ENCODE data around the gene CHPF. TPM values are rescaled to one million over a fixed set of nuclear protein-coding genes. Genes with fewer than 3 reads are reported as not detected.

The CHPF gene
- total and polyA plus RNA-seq, 2 donors (not counting 1 experiment from before 2014, with no cell fraction given): 1.3 to 5.2 TPM

DNA sequence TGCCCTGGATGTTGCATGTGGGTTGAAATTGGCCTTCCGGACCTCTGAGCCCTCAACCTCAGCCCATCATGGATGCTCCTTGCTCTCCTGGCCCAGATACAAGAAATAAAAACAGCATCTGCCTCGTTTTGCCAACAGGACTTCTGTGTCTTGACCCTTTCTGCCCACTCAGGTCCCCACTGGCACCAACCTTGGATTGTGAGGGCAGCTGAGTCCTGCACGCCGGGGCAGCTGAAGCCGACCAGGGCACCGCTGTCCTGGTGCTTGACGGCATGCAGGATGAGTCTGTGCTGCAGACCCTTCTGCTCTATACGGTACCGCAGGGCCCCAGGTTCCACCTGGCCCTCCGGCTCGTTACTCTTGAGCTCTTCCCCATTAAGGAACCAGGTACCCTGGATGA lies 23.0 kb upstream of the CHPF start:
- Mint-ChIP-seq H3K27ac (no peak overlapping the region), H3K4me1 (peaks cover 4% of the 10 kb centered on the region), H3K27me3 (peaks cover 46% of the 10 kb centered on the region), H3K9me3 (ENCODE audit: insufficient read depth) (no peaks in the 10 kb centered on the region), H3K4me3 (no peak overlapping the region)
- no peak overlapping the region for H3K27ac ChIP-seq (ENCODE audit: low read length in 2 of 2)
- ChIA-PET POLR2A (no interaction called here), CTCF (no interaction called here)
- H3K9me3 ChIP-seq (ENCODE audit: control extremely low read depth in 1 of 3, control insufficient read depth in 2 of 3, insufficient read depth in 1 of 3, low read length in 2 of 3): peaks cover 0 to 4% (median 0%) of the 10 kb centered on the region in 3 donors
- no peak overlapping the region for H2AFZ ChIP-seq (ENCODE audit: insufficient read depth, low read depth, low read length, poor library complexity, severe bottlenecking)
- H3K79me2 ChIP-seq (ENCODE audit: control insufficient read depth, insufficient read depth, low read length): no peaks in the 10 kb centered on the region
- intact Hi-C loops (cut with micrococcal nuclease): no loop called here
- no peak overlapping the region for H3K4me3 ChIP-seq (ENCODE audit: control extremely low read depth in 1 of 5, extremely low read depth in 1 of 5, insufficient read depth in 1 of 5, low read depth in 2 of 5, low read length in 4 of 5)
- H3K36me3 ChIP-seq (replicated peaks in 1 of 2; ENCODE audit: control extremely low read depth in 1 of 2, control insufficient read depth in 1 of 2, extremely low read depth in 1 of 2, insufficient read depth in 2 of 2, low read length in 1 of 2): no peaks in the 10 kb centered on the region
- DNase-seq (no peak), ATAC-seq (ENCODE audit: low read depth) (no peak)
- WGBS (ENCODE audit: insufficient coverage): 92% methylated on average over 11 of the region's 11 CpGs
- H3K4me1 ChIP-seq (ENCODE audit: control insufficient read depth in 2 of 2, insufficient read depth in 2 of 2, low read length in 2 of 2): peaks cover 4 to 11% of the 10 kb centered on the region in 2 donors
- H3K27me3 ChIP-seq (replicated peaks in 1 of 4; ENCODE audit: control extremely low read depth in 1 of 4, control insufficient read depth in 3 of 4, insufficient read depth in 4 of 4, low read length in 3 of 4): peaks cover 0 to 20% (median 7%) of the 10 kb centered on the region in 4 experiments
- no peak overlapping the region for H3K4me2 ChIP-seq (replicated peaks; ENCODE audit: low read depth, low read length, poor library complexity, severe bottlenecking)
- no peaks in the 10 kb centered on the region for H4K20me1 ChIP-seq (ENCODE audit: control insufficient read depth, insufficient read depth, low read length, poor library complexity, severe bottlenecking)
- no peak overlapping the region for H3K9ac ChIP-seq (ENCODE audit: low read length)
- TF ChIP-seq EZH2 (IDR thresholded peaks at IDR 0.05; ENCODE audit: borderline replicate concordance, insufficient read depth, low read depth, low read length, poor library complexity, severe bottlenecking): no peak
- TF ChIP-seq, protein P1, sequence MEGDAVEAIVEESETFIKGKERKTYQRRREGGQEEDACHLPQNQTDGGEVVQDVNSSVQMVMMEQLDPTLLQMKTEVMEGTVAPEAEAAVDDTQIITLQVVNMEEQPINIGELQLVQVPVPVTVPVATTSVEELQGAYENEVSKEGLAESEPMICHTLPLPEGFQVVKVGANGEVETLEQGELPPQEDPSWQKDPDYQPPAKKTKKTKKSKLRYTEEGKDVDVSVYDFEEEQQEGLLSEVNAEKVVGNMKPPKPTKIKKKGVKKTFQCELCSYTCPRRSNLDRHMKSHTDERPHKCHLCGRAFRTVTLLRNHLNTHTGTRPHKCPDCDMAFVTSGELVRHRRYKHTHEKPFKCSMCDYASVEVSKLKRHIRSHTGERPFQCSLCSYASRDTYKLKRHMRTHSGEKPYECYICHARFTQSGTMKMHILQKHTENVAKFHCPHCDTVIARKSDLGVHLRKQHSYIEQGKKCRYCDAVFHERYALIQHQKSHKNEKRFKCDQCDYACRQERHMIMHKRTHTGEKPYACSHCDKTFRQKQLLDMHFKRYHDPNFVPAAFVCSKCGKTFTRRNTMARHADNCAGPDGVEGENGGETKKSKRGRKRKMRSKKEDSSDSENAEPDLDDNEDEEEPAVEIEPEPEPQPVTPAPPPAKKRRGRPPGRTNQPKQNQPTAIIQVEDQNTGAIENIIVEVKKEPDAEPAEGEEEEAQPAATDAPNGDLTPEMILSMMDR (IDR thresholded peaks at IDR 0.05): no peak

DNA sequence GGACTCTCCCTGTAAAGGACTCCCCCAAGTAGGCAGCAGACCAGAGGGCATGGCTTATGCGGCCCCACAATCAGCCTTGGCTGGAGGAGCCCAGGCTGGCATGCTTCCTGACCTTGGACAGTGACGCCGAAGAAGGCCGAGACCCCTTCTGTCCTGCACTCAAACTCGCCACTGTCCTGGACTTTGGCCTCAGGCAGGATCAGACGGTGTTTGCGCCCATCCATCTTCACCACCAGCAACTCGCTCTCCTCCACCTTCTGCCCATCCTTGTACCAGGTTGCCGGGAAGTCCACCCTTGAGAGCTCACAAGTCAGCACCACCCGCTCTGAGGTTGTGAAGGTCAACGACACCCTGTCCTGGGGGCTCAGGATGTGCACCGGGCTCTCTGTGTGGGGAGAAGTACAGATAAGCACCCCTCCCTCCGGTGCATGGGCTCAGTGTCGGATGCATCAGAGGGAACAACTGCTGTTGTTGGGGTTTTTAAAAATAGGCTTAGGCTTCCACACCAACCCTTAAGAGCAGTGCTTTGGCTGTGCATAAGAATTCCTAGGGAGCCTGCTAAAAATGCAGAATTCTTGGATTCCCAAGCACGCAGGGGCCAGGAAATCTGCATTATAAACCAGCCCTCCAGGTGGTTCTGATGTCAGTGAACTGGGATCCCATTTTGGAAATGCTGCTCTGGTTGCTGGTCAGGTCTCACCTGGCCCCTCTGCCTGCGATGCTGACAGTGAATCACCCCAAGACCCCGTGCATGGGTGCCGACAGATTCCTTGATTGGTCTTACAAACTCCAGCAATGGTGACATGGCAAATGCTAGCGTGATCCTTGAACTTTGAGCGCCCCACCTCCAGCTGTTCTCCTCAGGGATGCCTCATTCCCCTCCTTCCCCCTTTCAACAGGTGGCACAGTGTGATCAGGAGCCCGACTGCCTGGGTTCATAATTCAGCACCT lies 21.8 kb upstream of the CHPF start:
- Mint-ChIP-seq H3K4me3 (no peak overlapping the region), H3K27ac (no peak overlapping the region), H3K27me3 (peaks cover 49% of the 10 kb centered on the region), H3K9me3 (ENCODE audit: insufficient read depth) (no peaks in the 10 kb centered on the region), H3K4me1 (peaks cover 4% of the 10 kb centered on the region)
- no peaks in the 10 kb centered on the region for H3K36me3 ChIP-seq (replicated peaks in 1 of 2; ENCODE audit: control extremely low read depth in 1 of 2, control insufficient read depth in 1 of 2, extremely low read depth in 1 of 2, insufficient read depth in 2 of 2, low read length in 1 of 2)
- ATAC-seq (ENCODE audit: low read depth) (no peak), DNase-seq (no peak)
- peaks cover 0 to 7% (median 0%) of the 10 kb centered on the region in 3 donors for H3K9me3 ChIP-seq (ENCODE audit: control extremely low read depth in 1 of 3, control insufficient read depth in 2 of 3, insufficient read depth in 1 of 3, low read length in 2 of 3)
- H3K9ac ChIP-seq (ENCODE audit: low read length): no peak overlapping the region
- H2AFZ ChIP-seq (ENCODE audit: insufficient read depth, low read depth, low read length, poor library complexity, severe bottlenecking): no peak overlapping the region
- no peak overlapping the region for H3K27ac ChIP-seq (ENCODE audit: low read length in 2 of 2)
- H3K4me2 ChIP-seq (replicated peaks; ENCODE audit: low read depth, low read length, poor library complexity, severe bottlenecking): no peak overlapping the region
- H3K4me3 ChIP-seq (ENCODE audit: control extremely low read depth in 1 of 5, extremely low read depth in 1 of 5, insufficient read depth in 1 of 5, low read depth in 2 of 5, low read length in 4 of 5): no peak overlapping the region
- WGBS (ENCODE audit: insufficient coverage): 94% methylated on average over 20 of the region's 21 CpGs
- H3K79me2 ChIP-seq (ENCODE audit: control insufficient read depth, insufficient read depth, low read length): no peaks in the 10 kb centered on the region
- ChIA-PET POLR2A (no interaction called here), CTCF (interaction anchor here (1.3 kb wide), 1 partner anchor 22 kb away, joined by 3 read pairs; the partner anchor contains the start of gene CHPF)
- peaks cover 0 to 5% of the 10 kb centered on the region in 2 donors for H3K4me1 ChIP-seq (ENCODE audit: control insufficient read depth in 2 of 2, insufficient read depth in 2 of 2, low read length in 2 of 2)
- intact Hi-C loops (cut with micrococcal nuclease): no loop called here
- no peaks in the 10 kb centered on the region for H4K20me1 ChIP-seq (ENCODE audit: control insufficient read depth, insufficient read depth, low read length, poor library complexity, severe bottlenecking)
- H3K27me3 ChIP-seq (replicated peaks in 1 of 4; ENCODE audit: control extremely low read depth in 1 of 4, control insufficient read depth in 3 of 4, insufficient read depth in 4 of 4, low read length in 3 of 4): peaks cover 0 to 12% (median 5%) of the 10 kb centered on the region in 4 experiments
- no peak for TF ChIP-seq EZH2 (IDR thresholded peaks at IDR 0.05; ENCODE audit: borderline replicate concordance, insufficient read depth, low read depth, low read length, poor library complexity, severe bottlenecking)
- TF ChIP-seq, protein P1 (IDR thresholded peaks at IDR 0.05): no peak

All from B cell (primary cell).